ENCODE results near the gene KMT2C. TPM values are rescaled to one million over a fixed set of nuclear protein-coding genes. Genes with fewer than 3 reads are reported as not detected.

The KMT2C gene
- total RNA-seq, 1 donor from 2014 or later = 71.8 TPM

GRCh38 chr7:152148706-152149105 is 287.1 kb downstream of the KMT2C start:
- TF ChIP-seq, protein P1, sequence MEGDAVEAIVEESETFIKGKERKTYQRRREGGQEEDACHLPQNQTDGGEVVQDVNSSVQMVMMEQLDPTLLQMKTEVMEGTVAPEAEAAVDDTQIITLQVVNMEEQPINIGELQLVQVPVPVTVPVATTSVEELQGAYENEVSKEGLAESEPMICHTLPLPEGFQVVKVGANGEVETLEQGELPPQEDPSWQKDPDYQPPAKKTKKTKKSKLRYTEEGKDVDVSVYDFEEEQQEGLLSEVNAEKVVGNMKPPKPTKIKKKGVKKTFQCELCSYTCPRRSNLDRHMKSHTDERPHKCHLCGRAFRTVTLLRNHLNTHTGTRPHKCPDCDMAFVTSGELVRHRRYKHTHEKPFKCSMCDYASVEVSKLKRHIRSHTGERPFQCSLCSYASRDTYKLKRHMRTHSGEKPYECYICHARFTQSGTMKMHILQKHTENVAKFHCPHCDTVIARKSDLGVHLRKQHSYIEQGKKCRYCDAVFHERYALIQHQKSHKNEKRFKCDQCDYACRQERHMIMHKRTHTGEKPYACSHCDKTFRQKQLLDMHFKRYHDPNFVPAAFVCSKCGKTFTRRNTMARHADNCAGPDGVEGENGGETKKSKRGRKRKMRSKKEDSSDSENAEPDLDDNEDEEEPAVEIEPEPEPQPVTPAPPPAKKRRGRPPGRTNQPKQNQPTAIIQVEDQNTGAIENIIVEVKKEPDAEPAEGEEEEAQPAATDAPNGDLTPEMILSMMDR (IDR thresholded peaks at IDR 0.05) = no peak
- no peaks in the 10 kb centered on the region for H3K9me3 Mint-ChIP-seq (ENCODE audit: unreplicated experiment)
- no peak overlapping the region for H3K27ac Mint-ChIP-seq (ENCODE audit: unreplicated experiment)
- peaks cover 56% of the 10 kb centered on the region for H3K36me3 Mint-ChIP-seq (ENCODE audit: unreplicated experiment)
- DNase-seq (ENCODE audit: extremely low spot score, unreplicated experiment) = no peak
- no peaks in the 10 kb centered on the region for H3K27me3 Mint-ChIP-seq (ENCODE audit: unreplicated experiment)
- peaks cover 9% of the 10 kb centered on the region for H3K4me1 Mint-ChIP-seq (ENCODE audit: unreplicated experiment)
- H3K4me3 Mint-ChIP-seq (ENCODE audit: unreplicated experiment) = no peak overlapping the region

DNA sequence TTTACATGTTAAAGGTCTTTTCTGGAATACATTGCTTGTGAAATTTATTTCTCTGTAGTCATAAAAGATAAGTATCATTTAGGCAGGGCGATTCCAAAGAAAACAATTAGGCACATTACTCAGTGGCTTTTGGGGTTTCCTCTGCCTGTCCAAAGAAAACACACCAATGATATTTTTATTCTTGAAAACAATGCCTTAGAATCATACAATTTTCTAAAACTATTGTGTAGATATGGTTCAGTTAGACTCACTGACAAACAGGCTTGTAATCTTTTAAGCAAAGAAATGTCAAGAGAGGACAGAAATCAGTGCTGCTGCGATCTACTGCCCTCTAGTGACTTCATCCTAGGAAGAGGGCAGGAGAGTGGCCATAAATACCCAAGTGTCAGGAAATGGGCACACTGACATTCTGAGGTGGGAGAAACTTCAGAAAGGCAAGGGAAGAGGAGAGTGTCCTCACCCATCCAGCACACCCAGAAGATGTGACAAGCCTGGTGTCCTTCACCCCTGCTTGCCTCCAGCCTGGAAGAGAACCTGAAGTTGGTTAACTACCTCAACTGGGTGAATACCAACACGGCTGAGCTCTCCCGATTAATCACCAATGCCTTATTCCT is 289.8 kb downstream of the KMT2C start:
- H3K36me3 Mint-ChIP-seq (ENCODE audit: unreplicated experiment) = peaks cover 60% of the 10 kb centered on the region
- no peak for DNase-seq (ENCODE audit: extremely low spot score, unreplicated experiment)
- TF ChIP-seq, protein P1 (IDR thresholded peaks at IDR 0.05) = peak; percentile 77
- no peaks in the 10 kb centered on the region for H3K27me3 Mint-ChIP-seq (ENCODE audit: unreplicated experiment)
- no peaks in the 10 kb centered on the region for H3K9me3 Mint-ChIP-seq (ENCODE audit: unreplicated experiment)
- H3K4me3 Mint-ChIP-seq (ENCODE audit: unreplicated experiment) = no peak overlapping the region
- H3K27ac Mint-ChIP-seq (ENCODE audit: unreplicated experiment) = peak overlapping the region; percentile 11
- peaks cover 9% of the 10 kb centered on the region for H3K4me1 Mint-ChIP-seq (ENCODE audit: unreplicated experiment)

DNA sequence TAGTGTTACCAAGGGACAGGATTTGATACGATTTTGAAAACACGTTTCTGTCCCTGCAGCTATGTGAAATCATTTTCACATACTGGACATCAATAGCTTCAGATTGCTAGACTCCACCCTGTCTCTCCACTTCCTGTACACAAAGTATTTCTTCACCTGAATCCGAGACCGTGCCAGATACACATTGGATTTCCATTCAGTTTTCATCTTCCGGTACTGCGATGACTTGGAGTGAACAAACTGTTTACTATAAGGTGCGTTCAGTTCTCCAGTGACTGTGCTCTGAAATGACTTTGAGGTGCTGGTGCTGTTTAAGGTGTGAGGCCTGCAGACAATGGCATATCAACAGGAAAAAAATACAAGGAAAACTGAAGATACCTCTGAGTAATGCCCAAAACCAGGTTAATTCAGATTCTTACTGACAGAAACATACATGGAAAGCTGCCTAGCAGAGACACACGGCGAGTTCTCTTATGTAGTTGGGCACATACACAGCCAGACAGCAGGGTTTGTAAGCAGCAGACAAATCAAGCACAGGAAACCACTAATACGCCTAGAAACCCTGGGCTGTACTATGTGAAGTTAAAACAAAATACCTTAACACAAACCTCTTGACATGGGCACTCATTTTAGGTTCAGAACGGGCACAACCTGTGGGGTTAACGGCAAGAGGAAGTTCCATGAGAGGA is 291.1 kb downstream of the KMT2C start:
- TF ChIP-seq, protein P1 (IDR thresholded peaks at IDR 0.05) = no peak
- no peak overlapping the region for H3K4me3 Mint-ChIP-seq (ENCODE audit: unreplicated experiment)
- H3K27ac Mint-ChIP-seq (ENCODE audit: unreplicated experiment) = peak overlapping the region; percentile 1
- peaks cover 9% of the 10 kb centered on the region for H3K4me1 Mint-ChIP-seq (ENCODE audit: unreplicated experiment)
- H3K27me3 Mint-ChIP-seq (ENCODE audit: unreplicated experiment) = no peaks in the 10 kb centered on the region
- no peaks in the 10 kb centered on the region for H3K9me3 Mint-ChIP-seq (ENCODE audit: unreplicated experiment)
- DNase-seq (ENCODE audit: extremely low spot score, unreplicated experiment) = no peak
- H3K36me3 Mint-ChIP-seq (ENCODE audit: unreplicated experiment) = peaks cover 65% of the 10 kb centered on the region

DNA sequence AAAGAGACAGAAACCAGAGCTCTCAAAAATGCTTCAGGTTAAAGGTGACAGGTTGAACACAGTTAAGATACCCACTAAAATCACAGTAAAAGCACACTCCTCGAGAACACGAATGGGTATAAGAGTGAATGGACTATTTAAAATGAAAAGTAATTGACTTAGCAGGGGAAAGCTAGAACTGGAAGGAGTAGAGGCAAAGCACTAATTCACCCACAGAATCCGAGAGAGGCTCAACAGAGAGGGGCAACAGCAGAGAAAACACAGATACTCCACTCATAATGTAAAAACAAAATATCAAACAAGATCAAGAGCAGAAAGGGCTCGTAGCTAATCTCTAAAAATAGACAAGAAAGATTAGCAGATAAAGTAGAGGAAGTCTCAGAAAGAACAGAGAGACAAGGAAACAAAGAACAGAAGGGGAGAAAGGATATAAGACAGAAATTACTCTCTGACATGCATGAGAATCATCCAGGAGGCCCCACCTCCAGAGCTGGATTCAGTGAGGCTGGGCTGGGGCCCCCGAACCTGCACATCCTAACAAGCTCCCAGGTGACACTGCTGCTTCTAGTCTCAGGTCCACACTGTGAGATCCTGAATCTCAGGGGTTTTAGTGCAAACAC is 292.7 kb downstream of the KMT2C start:
- H3K27ac Mint-ChIP-seq (ENCODE audit: unreplicated experiment) = peak overlapping the region; percentile 37

More for the DNA sequence above, 292.7 kb downstream of the KMT2C start:
- no peak for DNase-seq (ENCODE audit: extremely low spot score, unreplicated experiment)
- TF ChIP-seq, protein P1 (IDR thresholded peaks at IDR 0.05) = no peak
- H3K9me3 Mint-ChIP-seq (ENCODE audit: unreplicated experiment) = no peaks in the 10 kb centered on the region
- no peaks in the 10 kb centered on the region for H3K27me3 Mint-ChIP-seq (ENCODE audit: unreplicated experiment)
- H3K4me1 Mint-ChIP-seq (ENCODE audit: unreplicated experiment) = peaks cover 9% of the 10 kb centered on the region
- H3K4me3 Mint-ChIP-seq (ENCODE audit: unreplicated experiment) = no peak overlapping the region
- peaks cover 65% of the 10 kb centered on the region for H3K36me3 Mint-ChIP-seq (ENCODE audit: unreplicated experiment)
